ENCODE measurements around the gene SLC25A12.
"Not testable (repeated sequence)": the region's sequence is repeated elsewhere in the genome, so short reads cannot be mapped to it uniquely, and the experiment has no call there.

The SLC25A12 gene

DNA sequence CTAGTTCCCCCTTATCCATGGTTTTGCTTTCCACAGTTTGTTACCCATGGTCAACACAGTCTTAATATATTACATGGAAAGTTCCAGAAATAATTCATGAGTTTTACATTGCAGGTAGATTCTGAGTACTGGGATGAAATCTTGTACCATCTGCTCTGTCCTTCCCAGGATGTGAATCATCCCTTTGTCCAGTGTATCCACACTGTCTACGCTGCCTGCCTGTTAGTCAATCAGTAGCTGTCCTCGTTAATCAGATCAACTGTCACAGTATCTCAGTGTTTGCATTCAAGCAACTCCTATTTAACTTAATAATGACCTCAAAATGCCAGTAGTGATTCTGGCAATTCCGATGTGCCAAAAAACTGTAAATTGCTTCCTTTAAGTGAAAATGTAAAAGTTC is 130.4 kb downstream of the SLC25A12 start:
- no peak overlapping the region for H3K4me3 ChIP-seq (ENCODE audit: low read depth, low read length)
- TF ChIP-seq, protein P1, sequence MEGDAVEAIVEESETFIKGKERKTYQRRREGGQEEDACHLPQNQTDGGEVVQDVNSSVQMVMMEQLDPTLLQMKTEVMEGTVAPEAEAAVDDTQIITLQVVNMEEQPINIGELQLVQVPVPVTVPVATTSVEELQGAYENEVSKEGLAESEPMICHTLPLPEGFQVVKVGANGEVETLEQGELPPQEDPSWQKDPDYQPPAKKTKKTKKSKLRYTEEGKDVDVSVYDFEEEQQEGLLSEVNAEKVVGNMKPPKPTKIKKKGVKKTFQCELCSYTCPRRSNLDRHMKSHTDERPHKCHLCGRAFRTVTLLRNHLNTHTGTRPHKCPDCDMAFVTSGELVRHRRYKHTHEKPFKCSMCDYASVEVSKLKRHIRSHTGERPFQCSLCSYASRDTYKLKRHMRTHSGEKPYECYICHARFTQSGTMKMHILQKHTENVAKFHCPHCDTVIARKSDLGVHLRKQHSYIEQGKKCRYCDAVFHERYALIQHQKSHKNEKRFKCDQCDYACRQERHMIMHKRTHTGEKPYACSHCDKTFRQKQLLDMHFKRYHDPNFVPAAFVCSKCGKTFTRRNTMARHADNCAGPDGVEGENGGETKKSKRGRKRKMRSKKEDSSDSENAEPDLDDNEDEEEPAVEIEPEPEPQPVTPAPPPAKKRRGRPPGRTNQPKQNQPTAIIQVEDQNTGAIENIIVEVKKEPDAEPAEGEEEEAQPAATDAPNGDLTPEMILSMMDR (IDR thresholded peaks at IDR 0.05; ENCODE audit: insufficient read depth, low read depth, low read length, missing control alignments), result no peak
- no peak for DNase-seq (ENCODE audit: low read depth)

DNA sequence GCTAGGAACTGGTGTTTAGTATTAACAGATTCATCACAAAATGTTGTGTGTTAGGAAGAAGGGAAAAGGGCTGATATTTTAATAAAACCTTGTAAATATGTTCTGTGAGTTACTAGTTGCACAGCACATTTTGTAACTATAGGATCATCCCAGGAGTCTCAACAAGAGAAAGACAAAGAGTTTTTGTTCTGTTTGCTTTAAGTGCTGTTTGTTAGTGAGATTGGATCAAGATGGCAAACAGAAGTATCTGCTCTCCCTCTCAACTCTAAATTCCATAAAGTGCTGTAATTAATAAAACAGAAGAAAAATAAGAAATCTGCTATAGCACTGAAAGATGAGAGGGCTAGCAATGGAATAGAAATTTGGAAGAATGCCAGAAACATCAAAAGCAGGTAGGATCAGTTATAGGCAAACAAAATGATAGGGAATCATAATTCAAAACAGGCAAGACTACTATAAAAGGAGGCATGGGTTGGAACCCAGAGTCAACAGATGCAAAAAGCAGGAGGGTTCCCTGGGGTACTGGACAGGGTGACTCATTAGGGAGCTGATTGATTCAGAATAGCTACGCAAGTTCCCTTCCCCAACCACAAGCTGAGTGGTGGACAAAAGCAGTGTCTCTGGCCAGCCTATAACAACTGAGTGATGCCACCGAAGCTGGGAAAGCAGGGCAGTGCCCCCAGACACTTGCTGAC is 131.0 kb downstream of the SLC25A12 start:
- no peak for DNase-seq (ENCODE audit: low read depth)
- TF ChIP-seq, protein P1 (IDR thresholded peaks at IDR 0.05; ENCODE audit: insufficient read depth, low read depth, low read length, missing control alignments), result no peak
- no peak overlapping the region for H3K4me3 ChIP-seq (ENCODE audit: low read depth, low read length)

DNA sequence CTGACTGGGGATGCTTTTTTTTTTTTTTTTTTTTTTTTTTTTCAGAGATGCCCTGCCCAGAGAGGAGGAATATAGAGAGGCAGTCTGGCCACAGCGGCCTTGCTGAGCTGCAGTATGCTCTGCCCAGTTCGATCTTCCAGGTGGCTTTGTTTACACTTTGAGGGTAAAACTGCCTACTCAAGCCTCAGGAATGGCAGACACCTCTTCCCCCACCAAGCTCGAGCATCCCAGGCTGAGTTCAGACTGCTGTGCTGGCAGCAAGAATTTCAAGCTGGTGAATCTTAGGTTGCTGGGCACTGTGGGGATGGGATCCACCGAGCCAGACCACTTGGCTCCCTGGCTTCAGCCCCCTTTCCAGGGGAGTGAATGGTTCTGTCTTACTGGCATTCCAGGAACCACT is 132.9 kb downstream of the SLC25A12 start:
- not testable (repeated sequence) for H3K4me3 ChIP-seq (ENCODE audit: low read depth, low read length); DNase-seq (ENCODE audit: low read depth)

DNA sequence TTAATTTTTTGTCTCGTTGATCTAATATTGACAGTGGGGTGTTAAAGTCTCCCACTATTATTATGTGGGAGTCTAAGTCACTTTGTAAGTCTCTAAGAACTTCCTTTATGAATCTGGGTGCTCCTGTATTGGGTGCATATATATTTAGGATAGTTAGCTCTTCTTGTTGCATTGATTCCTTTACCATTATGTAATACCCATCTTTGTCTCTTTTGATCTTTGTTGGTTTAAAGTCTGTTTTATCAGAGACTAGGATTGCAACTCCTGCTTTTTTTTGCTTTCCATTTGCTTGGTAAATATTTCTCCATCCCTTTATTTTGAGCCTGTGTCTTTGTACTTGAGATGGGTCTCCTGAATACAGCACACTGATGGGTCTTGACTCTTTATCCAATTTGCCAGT is 135.3 kb downstream of the SLC25A12 start:
- not testable (repeated sequence) for H3K4me3 ChIP-seq (ENCODE audit: low read depth, low read length); DNase-seq (ENCODE audit: low read depth)

DNA sequence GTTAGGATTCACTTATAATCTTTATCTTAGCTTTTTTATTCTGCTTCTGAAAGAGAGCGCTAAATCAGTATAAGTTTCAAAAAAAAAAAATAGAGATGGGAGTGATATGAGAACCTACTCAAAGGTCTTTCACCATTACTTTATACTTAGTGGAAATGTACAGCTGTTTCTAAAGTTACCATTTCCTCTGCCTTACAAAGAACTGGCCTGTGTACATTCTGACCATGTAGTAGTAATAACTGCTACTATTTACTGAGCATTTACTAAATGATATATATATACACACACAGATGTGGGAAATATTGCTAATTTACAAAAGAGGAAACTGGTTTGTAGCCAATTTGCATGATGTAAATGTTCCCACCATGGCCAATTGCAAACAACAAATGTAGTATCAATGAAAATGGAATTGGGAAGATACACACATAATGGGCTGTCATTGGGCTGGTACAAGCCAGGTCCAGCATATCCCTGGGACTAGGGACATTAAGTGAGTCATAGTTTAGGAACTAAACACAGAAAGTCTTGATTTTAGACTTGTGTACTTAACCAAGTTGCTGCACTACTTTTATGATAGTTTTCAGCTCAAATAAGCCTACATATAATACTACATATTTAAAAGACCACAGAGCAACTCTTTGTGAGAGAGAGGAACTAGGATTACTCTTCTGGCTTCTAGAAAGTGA is 139.6 kb downstream of the SLC25A12 start:
- no peak overlapping the region for H3K4me3 ChIP-seq (ENCODE audit: low read depth, low read length)
- TF ChIP-seq, protein P1 (IDR thresholded peaks at IDR 0.05; ENCODE audit: insufficient read depth, low read depth, low read length, missing control alignments), result no peak
- no peak for DNase-seq (ENCODE audit: low read depth)

DNA sequence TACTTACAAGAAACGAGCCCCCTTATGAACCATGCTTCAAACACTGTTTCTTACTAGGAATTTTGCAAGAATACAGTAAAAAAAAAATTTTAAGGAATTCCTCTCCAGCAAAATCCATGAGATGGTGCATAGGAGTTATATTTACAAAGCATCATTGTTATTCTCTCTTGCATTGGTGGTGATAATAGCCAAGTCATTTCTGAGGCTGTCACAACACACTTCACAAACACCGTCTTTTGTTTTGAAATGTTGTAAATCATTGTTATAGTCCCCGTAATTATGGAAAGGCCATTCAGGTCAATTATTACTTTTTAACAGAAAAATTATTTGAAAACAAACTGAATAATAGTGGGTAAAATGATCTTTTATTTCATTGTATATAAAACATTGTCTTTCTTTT is 146.7 kb downstream of the SLC25A12 start:
- no peak for DNase-seq (ENCODE audit: low read depth)
- TF ChIP-seq, protein P1 (IDR thresholded peaks at IDR 0.05; ENCODE audit: insufficient read depth, low read depth, low read length, missing control alignments), result no peak
- no peak overlapping the region for H3K4me3 ChIP-seq (ENCODE audit: low read depth, low read length)

DNA sequence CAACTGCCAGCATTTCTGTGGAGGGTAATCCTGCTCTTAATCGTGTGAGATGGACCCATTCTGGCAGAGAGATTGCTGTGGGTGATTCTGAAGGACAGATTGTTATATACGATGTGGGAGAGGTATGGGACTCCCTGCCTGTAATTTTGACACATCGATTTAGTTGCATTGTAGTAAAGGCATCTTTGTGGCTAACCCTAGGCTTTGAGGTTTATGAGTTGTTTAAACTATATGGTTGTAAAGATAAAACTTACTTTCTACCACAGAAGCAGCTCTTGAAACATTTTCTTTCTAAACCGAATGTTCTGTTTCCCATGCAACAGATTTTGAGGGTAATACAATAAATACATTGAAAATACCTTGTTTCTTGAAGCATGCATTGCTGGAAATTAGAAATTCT is 148.2 kb downstream of the SLC25A12 start:
- DNase-seq (ENCODE audit: low read depth), result no peak
- TF ChIP-seq, protein P1 (IDR thresholded peaks at IDR 0.05; ENCODE audit: insufficient read depth, low read depth, low read length, missing control alignments), result no peak
- no peak overlapping the region for H3K4me3 ChIP-seq (ENCODE audit: low read depth, low read length)

DNA sequence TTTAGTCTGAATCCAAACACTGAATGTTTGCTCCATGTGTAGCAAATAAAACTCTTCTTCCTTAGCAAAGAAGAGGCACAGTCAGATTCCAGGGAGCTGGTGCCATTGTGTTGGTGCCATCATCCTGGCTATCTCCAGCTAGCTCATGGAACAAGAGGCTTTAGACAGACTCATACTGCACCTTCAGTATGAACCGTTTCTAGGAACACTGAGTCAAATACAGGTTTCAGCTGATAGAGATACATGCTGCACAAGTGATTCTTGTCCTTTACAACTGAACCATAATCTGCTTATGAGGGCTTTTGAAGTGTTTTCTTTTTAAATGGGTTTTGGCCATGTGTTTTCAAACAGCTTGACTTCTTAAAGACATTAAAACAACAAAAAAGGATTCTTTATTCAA is 148.9 kb downstream of the SLC25A12 start:
- no peak overlapping the region for H3K4me3 ChIP-seq (ENCODE audit: low read depth, low read length)
- DNase-seq (ENCODE audit: low read depth), result no peak
- TF ChIP-seq, protein P1 (IDR thresholded peaks at IDR 0.05; ENCODE audit: insufficient read depth, low read depth, low read length, missing control alignments), result no peak
